Hematopoietic multipotent progenitor cell treated with erythropoietin and hydrocortisone succinate and interleukin-3 and kit ligand, for 17 days (in vitro differentiated cells): Measurements from ENCODE around the gene EVI5.
A peak's percentile ranks its signal among the peaks of the same experiment; 100 is the strongest.
"Not testable (repeated sequence)": the region's sequence is repeated elsewhere in the genome, so short reads cannot be mapped to it uniquely, and the experiment has no call there.

ENCODE experiments used
- DNase-seq: peaks from one replicate; pipeline ENCODE4 v3.0.0-alpha.2; 2015; ENCODE audit warnings: low spot score

The EVI5 gene

DNA sequence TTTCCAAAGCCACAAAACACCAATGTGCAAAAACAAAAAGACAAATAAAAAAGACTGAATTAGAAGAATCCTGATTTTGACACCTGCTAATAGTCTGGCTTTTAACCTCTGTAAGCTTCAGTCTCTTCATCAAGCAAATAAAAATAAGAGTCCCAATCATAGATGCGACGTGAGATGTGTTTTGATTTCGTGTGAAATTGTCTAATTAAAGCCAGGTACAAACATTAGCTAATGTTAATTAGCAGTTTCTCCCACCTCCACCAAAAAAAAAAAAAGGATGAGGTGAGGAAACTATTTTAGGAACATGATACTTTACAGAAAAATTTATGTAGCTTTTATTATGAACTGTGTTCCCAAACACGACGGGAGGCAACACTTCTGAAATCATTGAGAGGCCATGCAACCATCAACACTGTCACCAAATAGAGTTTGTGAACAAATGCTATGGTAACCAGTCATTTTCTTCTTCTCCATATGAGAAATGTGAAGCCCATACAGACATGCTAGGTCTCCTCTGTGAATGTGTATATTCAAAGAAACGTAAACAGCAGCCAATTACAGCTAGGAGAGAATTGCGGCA is 6.7 kb upstream of the EVI5 start:
- no peak for DNase-seq

DNA sequence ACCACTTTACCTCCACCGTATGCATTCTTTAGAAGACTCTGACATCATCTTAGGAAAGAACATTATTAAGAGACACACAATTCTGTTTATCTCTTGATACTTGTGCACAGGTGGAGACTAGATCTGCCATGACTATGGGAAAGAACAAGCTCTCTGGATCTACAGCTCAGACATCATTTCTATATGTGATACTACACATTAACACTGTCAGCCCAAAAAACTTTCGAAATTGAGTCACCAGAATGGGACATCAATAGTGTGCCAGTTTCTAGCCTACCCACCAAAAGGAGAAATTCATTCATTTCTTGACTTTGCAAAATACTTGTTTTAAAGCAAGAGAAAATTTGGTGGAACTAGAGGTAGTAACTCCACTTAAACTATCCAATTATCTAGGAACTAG is 6.0 kb upstream of the EVI5 start:
- DNase-seq, result no peak

DNA sequence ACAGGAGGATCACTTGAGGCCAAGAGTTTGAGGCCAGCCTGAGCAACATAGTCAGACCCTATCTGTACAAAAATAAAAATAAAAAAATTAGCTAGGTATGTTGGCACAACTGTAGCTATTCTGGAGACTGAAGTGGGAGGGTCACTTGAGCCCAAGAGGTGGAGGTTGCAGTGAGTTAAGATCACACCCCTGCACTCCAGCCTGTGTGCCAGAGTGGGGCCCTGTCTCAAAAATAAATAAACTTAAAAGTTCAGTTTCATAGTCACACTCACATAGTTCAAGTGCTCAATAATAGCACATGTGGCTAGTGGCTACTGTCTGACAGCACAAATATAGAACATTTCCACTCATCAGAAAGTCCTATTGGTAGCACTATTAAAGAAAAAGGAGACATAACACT is 5.2 kb upstream of the EVI5 start:
- DNase-seq, result no peak

DNA sequence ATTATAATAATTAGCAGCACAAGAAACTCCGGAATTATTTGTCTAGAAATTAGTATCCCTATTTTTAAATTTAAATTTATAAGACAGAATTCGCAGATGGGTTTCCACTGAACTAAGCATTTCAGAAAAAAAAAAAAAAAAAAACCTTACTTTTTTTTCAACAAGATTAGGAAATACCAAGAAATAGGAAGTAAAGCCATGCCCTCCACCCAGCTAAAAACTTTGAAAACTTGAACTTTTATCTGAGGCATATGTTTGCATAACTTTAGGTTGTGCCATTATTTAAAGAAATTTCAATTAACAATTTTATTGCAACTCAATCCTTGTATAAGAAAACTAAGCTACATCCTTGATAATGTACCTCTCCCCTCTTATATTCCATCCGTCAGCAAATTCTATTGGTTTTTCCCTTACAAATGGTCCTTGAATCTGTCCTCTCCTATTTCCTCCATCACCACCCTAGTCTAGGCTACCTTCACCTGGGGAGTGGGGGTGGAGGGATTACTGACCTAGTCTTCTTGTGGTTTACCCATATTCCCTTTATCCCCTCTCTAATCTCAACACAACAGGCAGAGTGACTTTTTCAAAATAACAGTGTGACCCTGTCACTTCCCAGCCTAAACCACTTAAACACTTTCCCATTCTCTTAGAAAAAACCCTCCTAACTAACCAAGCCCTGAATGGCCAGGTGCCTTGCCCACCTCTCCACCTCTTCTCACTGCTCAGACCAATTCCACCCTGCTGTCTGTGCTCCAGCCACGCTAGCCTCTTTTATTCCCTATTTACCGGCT is 1.4 kb upstream of the EVI5 start:
- no peak for DNase-seq

DNA sequence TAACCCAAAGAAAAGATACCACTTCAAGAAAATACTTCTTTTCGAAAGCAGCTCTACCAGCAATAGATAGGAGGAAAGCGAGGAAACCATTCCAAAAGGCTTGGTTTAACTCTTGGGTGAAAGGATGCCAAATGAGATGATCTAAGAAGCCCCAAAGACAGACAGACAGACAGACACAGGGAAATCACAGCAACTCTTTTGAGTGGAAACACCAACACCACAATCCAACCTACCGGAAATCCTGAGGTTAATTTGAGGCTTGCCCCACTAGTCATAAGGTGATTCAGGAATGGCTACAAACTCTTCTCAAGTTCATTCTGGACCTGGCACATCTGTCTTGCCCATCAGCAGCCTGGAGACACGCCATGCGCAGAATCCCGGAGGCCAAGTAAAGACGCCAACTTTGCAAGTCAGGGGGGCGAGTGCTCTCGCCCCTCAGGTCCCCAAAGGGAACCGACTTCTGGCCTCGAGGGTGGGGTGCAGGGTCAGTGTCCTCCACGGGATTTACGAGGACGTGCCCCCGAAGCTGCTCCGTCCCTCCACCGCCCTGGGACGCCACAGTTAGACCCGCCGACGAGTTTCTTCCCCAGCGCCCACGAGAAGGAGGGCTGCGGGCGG is 778 bp downstream of the EVI5 start:
- DNase-seq, result no peak

DNA sequence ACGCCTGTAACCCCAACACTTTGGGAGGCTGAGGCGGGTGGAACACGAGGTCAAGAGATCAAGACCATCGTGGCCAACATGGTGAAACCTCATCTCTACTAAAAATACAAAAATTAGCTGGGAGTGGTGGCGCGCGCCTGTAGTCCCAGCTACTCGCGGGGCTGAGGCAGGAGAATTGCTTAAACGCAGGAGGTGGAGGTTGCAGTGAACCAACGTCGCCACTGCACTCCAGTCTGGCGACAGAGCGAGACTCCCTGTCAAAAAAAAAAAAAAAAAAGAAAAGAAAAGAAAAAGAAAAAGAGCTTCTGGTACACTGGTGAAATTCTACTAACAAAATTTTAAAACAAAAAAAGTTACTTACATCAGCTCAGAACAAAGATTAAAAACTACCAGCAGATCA is 1.4 kb downstream of the EVI5 start:
- not testable (repeated sequence) for DNase-seq

DNA sequence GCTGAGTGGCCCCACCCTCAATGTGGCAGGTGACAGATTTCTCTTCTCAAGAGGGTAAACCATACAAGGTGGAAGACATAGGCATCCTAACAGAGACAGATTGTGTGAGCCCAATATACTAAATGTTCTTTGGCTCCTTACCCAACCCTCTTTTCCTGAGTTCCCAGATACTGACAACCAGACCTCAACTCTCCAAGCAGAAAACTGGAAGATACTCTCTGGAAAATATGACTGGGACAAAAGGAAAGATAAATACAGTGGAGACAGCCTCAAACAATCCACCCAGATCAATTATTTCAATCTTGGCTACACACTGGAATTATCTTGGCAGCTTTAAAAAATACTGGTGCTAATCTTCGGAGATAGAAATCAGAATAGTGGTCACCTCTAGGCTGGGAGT is 6.5 kb downstream of the EVI5 start:
- no peak for DNase-seq

DNA sequence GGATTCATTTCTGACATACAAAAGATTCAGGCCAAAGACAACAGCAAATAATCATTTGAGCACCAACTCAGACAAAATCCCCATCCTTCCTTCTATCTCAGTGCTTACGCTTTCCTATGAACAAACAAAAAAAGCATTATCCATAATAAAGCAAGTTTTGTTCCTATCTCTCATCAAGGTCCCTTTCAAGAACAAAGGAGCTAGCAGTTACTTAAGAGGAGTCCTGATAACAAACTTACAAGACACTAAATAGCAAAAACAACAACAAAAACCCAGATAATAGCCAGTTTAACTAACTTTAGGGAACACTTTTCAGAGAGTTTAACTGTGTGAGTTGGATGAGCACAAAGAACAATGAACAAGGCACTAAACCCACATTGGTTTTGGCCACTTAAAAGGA is 10.5 kb downstream of the EVI5 start:
- DNase-seq, result no peak

DNA sequence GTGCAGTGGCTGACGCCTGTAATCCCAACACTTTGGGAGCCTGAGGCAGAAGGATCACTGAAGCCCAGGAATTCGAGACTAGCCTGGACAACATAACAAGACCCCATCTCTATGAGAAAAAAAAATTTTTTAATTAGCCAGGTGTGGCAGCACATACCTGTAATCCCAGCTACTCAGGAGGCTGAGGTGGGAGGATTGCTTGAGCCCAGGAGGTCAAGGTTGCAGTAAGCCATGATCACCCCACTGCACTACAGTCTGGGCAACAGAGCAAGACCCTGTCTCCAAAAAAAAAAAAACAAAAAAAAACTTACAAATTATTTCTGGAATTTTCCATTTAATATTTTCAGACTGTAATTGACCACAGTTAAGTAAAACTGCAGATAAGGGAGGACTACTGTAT is 11.2 kb downstream of the EVI5 start:
- DNase-seq, result not testable (repeated sequence)

DNA sequence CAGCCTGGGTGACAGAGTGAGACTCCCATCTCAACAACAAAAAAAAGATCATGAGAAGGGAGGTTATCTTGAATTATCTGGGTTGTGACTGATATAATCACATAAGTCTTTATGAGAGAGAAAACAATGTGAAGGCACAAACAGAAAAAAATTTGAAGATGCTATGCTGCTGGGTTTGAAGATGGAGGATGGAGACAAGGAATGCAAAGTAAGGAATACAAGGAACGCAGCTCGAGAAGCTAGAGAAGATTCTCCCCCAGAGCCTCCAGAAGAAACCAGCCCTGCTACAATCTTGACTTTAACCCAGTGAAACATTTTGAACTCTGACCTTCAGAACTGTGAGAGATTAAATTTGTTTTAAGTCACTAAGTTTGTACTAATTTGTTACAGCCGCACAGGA is 15.1 kb downstream of the EVI5 start:
- no peak for DNase-seq

DNA sequence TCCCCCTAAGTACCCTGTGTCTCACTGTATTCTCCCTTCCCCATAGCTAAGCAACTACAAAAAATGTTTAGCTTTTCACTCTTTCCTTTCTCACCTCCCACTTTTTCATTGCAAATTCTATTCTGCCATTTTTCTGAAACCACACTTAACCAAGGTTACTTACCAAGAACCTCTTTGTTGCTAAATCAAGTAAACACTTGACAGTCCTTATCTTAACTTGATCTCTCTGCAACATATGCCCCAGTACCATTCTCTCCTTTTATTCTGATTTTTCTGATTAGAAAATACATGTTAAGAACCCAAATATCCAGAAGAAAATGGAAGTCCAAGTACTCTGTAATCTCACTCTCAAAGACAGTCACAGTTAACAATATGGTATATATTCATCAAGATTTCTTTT is 16.0 kb downstream of the EVI5 start:
- DNase-seq, result no peak

DNA sequence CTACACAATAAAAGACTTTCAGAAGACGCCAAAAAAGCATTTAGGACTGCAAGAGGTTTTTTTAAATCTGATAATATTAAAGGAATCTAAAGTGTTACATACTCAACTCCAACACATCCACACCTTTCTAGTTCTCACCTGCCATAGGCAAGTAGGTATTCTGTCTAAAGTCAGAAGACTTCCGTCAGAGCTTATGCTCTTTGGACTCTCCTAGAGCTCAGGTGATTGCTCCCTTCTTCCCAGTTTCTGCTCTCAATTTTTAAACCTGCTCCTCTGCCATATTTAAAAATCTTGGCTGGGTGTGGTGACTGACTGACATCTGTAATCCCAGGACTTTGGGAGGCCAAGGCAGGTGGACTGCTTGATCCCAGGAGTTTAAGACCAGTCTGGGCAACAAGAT is 16.6 kb downstream of the EVI5 start:
- DNase-seq, result no peak

DNA sequence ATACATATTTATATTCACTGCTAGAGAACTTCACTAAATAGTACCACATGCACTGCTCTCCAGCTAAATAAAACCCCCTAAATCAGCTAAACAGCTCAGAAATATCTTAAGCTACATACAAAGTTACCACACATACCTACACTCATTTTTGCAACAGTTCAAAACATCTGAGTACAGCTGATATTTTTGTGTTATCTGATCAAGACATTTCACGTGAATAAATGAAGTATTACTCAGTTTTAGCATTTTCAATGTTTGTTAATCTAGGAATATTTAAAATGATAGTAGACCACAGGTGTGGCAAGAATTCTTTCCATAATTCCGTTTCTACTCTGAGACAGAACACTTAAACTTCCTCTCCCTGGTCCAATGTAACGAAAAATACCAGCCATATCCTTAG is 20.8 kb downstream of the EVI5 start:
- no peak for DNase-seq

DNA sequence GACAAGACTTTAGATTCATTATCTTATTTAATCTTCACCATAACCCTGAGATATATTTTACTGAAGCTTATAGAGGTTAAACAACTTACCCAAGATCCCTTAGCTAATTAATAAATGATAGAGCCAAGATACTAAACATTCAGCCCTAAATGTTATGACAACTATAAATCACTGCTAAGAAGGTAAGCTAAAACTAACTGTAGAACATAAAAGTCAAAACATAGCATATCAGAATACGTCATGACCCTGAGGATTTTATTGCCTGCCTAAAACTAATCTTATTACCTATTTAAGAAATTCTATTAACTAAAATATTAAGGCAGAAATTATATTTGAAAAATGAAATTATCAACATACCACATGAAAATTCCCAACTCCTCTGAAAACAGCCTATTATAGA is 22.6 kb downstream of the EVI5 start:
- no peak for DNase-seq

DNA sequence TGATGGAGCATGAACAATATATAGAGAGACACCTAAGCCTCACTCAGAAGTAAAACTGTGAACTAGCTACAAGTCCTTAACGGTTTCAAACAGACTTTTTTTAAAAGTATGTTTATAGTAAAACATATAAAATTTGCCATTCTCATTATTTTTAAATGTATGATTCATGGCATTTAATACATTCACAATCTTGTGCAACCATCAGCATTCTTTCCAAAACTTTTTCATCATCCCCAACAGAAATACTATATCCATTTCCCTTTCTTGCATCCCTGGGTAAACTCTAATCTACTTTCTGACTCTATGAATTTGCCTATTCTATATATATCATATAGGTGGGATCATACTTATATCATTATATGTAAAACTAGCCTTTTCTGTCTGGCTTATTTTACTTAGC is 25.5 kb downstream of the EVI5 start:
- no peak for DNase-seq

DNA sequence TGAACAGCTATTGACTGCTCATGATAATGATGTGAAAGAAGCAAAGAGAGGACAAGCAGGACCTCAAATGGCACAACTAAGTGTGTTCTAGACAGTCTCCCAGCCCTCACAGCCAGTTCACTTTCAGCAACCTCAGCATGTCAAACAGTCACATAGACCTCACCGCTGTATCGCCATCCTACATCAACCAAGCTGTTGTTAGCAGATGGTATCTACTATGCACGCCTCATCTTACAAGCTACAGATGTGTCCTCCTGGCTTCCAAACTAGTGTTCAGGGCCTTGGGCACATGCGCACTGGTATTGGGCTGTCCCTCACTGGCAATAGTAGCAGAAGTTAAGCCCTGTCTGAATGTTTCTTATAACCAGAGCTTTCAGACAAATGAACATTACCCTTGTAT is 28.4 kb downstream of the EVI5 start:
- no peak for DNase-seq

DNA sequence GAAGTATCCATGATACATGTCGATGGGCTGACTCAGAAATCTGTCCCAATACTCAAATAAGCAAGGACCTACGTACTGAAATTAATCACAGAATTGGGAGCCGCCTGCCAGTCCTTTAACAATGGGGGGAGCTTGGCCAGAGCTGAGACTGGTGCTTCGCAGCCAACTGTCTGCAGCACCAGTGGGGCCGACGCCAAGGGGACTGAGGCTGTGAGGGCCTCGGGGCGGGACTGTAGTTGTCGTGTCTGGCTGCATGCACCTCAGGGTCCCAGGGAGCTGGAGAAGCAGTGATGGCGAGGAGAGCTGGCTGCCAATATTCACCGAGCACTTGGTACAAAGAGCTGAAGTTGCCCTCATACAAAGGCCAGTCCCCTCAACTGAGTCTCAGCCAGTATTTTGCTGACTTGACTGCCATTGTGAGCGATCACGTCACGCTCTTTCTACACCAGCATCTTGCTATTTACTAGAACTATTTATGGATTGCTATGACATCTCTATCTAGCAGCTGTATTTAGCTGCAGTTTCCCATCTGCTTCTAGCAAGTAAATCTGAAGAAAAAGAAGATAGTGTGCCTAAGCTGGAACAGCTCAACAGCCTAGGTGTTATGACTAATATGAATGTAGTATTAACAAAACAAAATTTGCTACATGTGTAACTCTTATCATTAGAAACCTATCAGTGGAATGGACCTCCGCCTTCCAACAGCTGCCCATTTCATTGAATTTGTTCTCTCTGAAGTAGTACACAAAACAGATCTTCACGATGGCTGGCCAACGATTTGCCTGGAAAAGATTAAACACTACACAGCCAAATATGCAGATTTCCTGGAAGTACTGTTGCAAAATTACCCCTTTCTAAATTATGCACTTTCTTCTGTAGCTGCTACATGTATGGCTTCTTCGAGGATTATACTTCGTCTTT is 29.1 kb downstream of the EVI5 start:
- DNase-seq, result no peak

DNA sequence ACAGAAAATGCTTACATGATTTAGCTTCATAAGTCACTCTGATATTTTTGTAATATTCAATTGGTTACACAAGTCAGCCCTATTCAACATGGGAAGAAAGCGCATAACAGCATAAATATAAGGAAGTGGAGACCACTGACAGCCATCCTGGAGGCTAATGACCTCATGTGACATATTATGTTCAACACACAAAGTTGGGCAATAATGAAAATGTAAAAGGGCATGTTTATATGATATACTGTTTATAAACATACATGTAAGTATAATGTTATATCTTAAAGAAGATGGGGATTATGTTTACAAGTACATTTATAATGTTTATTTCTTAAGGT is 30.2 kb downstream of the EVI5 start:
- DNase-seq, result no peak

DNA sequence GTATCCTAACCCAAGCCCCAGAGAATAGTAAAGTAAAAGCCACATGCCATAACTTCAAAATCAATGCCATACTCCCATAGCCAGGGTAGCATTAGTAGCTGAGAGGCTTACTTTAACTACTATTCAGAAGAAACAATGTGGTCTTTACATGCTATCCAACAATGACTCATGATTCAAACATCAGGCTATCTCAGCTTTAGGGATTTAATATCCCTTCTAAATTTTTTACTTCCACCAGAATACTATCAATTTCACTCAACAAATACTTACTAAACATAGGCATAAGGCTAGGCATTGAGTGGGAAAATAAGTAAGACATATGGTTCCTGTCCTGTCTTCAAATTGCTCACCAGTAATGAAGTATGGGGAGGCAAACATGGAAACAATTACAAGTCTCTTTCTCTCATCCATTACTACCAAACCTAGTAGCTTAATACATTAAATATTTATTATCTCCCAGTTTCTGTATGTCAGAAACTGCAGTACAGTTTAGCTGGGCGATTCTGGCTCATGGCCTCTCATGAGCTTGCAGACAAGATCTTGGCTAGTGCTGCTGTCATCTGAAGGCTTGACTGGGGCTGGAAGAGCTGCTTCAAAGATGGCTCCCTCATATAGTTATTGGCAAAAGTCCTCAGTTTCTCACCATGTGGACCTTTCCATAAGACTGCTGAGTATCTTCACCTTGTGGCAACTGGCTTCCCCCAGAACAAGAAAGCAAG is 30.7 kb downstream of the EVI5 start:
- DNase-seq, result no peak

DNA sequence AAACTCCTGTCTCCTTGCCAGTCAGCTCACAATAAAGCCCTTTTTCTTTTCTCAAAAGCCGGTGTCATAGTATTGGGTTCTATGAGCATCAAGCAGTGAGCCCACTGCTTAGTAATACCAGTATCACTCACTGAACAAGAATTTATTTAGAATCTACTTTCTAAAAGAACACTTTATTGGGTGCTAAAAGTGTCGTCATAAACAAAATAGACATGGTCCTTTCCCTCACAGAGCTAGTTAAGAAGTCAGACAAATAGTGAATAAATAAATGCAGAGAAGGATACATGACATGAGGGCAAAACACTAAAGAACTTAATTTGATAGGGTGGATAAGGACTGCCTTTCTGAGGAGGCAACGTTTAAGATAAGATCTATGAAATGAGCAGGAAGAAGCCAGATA is 32.2 kb downstream of the EVI5 start:
- DNase-seq, result no peak

DNA sequence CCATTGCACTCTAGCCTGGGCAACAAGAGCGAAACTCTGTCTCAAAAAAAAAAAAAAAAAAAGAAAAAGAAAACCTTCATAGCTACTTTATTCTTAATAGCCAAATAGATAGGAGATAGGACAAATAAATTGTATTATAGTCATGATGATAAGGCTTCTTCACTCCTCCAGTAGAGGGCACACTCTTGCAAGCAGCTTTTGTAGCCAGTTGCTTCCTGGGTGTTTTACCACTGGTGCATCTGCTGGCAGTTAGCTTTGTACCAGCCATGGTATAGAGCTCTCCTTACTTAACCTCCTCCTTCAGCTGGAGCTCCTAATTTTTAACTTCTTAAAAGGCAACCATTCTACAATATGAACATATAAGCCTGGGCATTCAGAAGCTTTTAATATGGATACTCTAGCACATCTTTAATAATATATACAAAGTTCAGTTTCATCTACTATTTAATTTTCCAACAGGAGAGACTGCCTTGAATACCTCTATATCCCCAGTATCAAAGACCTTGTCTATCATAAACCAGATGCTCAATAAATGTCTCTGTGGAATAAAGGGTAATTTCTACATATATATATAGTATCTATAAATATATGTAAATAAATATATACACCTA is 35.8 kb downstream of the EVI5 start:
- DNase-seq, result peak; percentile 37

DNA sequence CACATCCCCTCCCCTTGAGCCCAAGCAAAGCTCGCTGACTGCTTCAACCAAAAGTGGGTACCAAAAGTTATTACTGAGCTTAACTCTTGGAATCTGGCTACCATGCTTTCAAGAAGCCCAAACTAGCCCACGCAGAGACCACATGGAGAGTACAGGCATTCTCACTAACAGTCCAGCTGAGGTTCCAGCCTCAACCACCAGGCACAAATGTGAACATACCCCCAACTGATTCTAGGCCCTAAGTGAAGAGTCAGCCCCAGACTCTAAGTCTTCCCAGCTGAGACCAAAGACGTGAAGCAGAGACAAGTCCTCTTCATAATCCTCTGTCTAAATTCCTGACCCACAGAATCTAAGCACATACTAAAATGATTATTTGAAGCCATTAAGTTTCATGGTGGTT is 36.8 kb downstream of the EVI5 start:
- no peak for DNase-seq
